CD4-positive, alpha-beta T cell (primary cell): ENCODE measurements around the gene PRR15. TPM values are rescaled to one million over a fixed set of nuclear protein-coding genes. Genes with fewer than 3 reads are reported as not detected.

Source experiments
- ATAC-seq: fragments of 200-7000 bp; cut with Tn5 transposase; one replicate; pipeline ENCODE4 v1.10.0; 2022; ENCODE audit warnings: mild to moderate bottlenecking; ENCODE audit not compliant: poor library complexity
- CTCF ChIA-PET: fragments of 350-600 bp; sonication (Branson Sonifier 250); formaldehyde crosslinking; loops from one replicate; lab custom pipeline; 2021; ENCODE audit warnings: antibody characterized with exemption, inconsistent platforms; lab: Charles Lee
- POLR2A ChIA-PET: fragments of 350-600 bp; sonication (Branson Sonifier 250); formaldehyde crosslinking; loops from one replicate; lab custom pipeline; 2021; ENCODE audit warnings: antibody characterized with exemption, inconsistent platforms; lab: Charles Lee
- DNase-seq, 14 experiments: peaks; one replicate each; pipeline ENCODE4 v3.0.0-alpha.2; 2013 to 2020; ENCODE audit warnings: mixed read lengths in 2 of 14
- H3K27ac ChIP-seq, 2 donors: one replicate each; pipeline versions ENCODE4 v1.5.1 to v1.7.0; 2013; ENCODE audit warnings: low read length in 2 of 2, low read depth in 1 of 2, mild to moderate bottlenecking in 1 of 2
- H3K27me3 ChIP-seq, 2 experiments: 1 replicate in 1 of 2; 2 replicates in 1 of 2; pipeline versions ENCODE4 v1.6.1 to v1.7.0; 2013; ENCODE audit warnings: low read length in 2 of 2, control low read depth in 1 of 2, mild to moderate bottlenecking in 1 of 2, moderate library complexity in 1 of 2; ENCODE audit not compliant: insufficient read depth in 2 of 2, control insufficient read depth in 1 of 2
- H3K36me3 ChIP-seq: one replicate; pipeline ENCODE4 v1.6.1; 2013; ENCODE audit warnings: low read length, control low read depth; ENCODE audit not compliant: insufficient read depth
- H3K4me1 ChIP-seq: one replicate; pipeline ENCODE4 v1.6.1; 2013; ENCODE audit warnings: low read length, control low read depth; ENCODE audit not compliant: insufficient read depth
- H3K4me3 ChIP-seq: one replicate; pipeline ENCODE4 v1.5.1; 2013; ENCODE audit warnings: mild to moderate bottlenecking, low read length, moderate library complexity
- H3K9me3 ChIP-seq, 2 experiments: 1 replicate in 1 of 2; 2 replicates in 1 of 2; pipeline versions ENCODE4 v1.6.1 to v1.7.0; 2013; ENCODE audit warnings: low read length in 2 of 2, mild to moderate bottlenecking in 2 of 2, control low read depth in 1 of 2, moderate library complexity in 1 of 2; ENCODE audit not compliant: control insufficient read depth in 1 of 2, insufficient read depth in 1 of 2
- H3K27ac Mint-ChIP-seq: one replicate; pipeline ENCODE4 v1.8.0; 2020; ENCODE audit warnings: mixed read lengths
- H3K27me3 Mint-ChIP-seq: one replicate; pipeline ENCODE4 v1.8.0; 2021; ENCODE audit warnings: mixed read lengths
- H3K36me3 Mint-ChIP-seq: one replicate; pipeline ENCODE4 v1.8.0; 2021; ENCODE audit warnings: low read depth, mixed read lengths
- H3K4me1 Mint-ChIP-seq: one replicate; pipeline ENCODE4 v1.8.0; 2021; ENCODE audit warnings: low read depth, mixed read lengths
- H3K4me3 Mint-ChIP-seq: one replicate; pipeline ENCODE4 v1.8.0; 2020; ENCODE audit warnings: mild to moderate bottlenecking, mixed read lengths
- H3K9me3 Mint-ChIP-seq: one replicate; pipeline ENCODE4 v1.8.0; 2020; ENCODE audit warnings: mixed read lengths
- CTCF ChIP-seq: fragments of 200-600 bp; IDR thresholded peaks from one replicate; pipeline ENCODE4 v1.8.0; 2022; ENCODE audit warnings: antibody characterized with exemption, mild to moderate bottlenecking
- intact Hi-C, 2 experiments: fragments of 100-400 bp; cut with DNase I in 1 of 2; cut with micrococcal nuclease in 1 of 2; formaldehyde crosslinking; loops; one replicate each; pipeline versions ENCODE4 v1.15.1 to v1.9.0; 2023 to 2025; cut with DNase I, micrococcal nuclease
- total RNA-seq, 174 experiments: library from RNA in 2 of 174; stranded (reverse) in 2 of 174; gene quantifications; one replicate each; pipeline ENCODE4 v1.2.3 and lab custom pipeline; 2021 to 2026

PRR15 gene
- total RNA-seq, 2 experiments from 2014 or later, result not detected

GRCh38 chr7:29552392-29552791, 11.2 kb upstream of the PRR15 start:
- Mint-ChIP-seq H3K9me3 (no peaks in the 10 kb centered on the region), H3K27ac (no peak overlapping the region), H3K4me1 (no peaks in the 10 kb centered on the region), H3K4me3 (no peak overlapping the region), H3K27me3 (peaks cover 23% of the 10 kb centered on the region), H3K36me3 (no peaks in the 10 kb centered on the region)
- Histone ChIP-seq H3K27ac (no peak overlapping the region), H3K36me3 (no peaks in the 10 kb centered on the region), H3K4me3 (no peak overlapping the region), H3K27me3 (peaks cover 5 to 13% of the 10 kb centered on the region in 2 experiments), H3K4me1 (no peaks in the 10 kb centered on the region), H3K9me3 (no peaks in the 10 kb centered on the region)
- ATAC-seq (no peak), DNase-seq (no peak)
- TF ChIP-seq CTCF, result no peak
- POLR2A ChIA-PET, result no interaction called here
- intact Hi-C loops, result no loop called here
- CTCF ChIA-PET, result no interaction called here

- no peaks in the 10 kb centered on the region for H3K36me3 Mint-ChIP-seq
- H3K9me3 Mint-ChIP-seq, result no peaks in the 10 kb centered on the region
- Histone ChIP-seq H3K4me3 (no peak overlapping the region), H3K27me3 (peaks cover 7 to 11% of the 10 kb centered on the region in 2 experiments), H3K36me3 (no peaks in the 10 kb centered on the region), H3K9me3 (no peaks in the 10 kb centered on the region), H3K27ac (no peak overlapping the region), H3K4me1 (no peaks in the 10 kb centered on the region)
- no peaks in the 10 kb centered on the region for H3K4me1 Mint-ChIP-seq
- CTCF ChIA-PET, result no interaction called here
- H3K27ac Mint-ChIP-seq, result no peak overlapping the region
- no peak for ATAC-seq
- no peak for TF ChIP-seq CTCF
- H3K27me3 Mint-ChIP-seq, result peaks cover 40% of the 10 kb centered on the region
- POLR2A ChIA-PET, result no interaction called here
- no peak for DNase-seq
- no peak overlapping the region for H3K4me3 Mint-ChIP-seq
- intact Hi-C loops, result no loop called here
Measured at GRCh38 chr7:29555061-29555460, 8.6 kb upstream of the PRR15 start.

GRCh38 chr7:29556405-29557195, 7.0 kb upstream of the PRR15 start:
- Histone ChIP-seq H3K36me3 (no peaks in the 10 kb centered on the region), H3K27me3 (peaks cover 6 to 15% of the 10 kb centered on the region in 2 experiments), H3K9me3 (no peaks in the 10 kb centered on the region), H3K27ac (no peak overlapping the region), H3K4me3 (no peak overlapping the region), H3K4me1 (no peaks in the 10 kb centered on the region)
- TF ChIP-seq CTCF, result no peak
- POLR2A ChIA-PET, result no interaction called here
- Mint-ChIP-seq H3K9me3 (no peaks in the 10 kb centered on the region), H3K36me3 (no peaks in the 10 kb centered on the region), H3K4me1 (no peaks in the 10 kb centered on the region), H3K27me3 (peaks cover 52% of the 10 kb centered on the region), H3K4me3 (no peak overlapping the region), H3K27ac (no peak overlapping the region)
- DNase-seq, result no peak
- intact Hi-C loops, result no loop called here
- CTCF ChIA-PET, result no interaction called here
- ATAC-seq, result no peak
